GM12874 (cell line): ENCODE results near the gene ASPDH.

Experiments used
- CTCF ChIP-seq: IDR thresholded peaks from 2 replicates; pipeline ENCODE4 v1.5.1; 2011; ENCODE audit warnings: low read depth, mild to moderate bottlenecking, control low read depth, low read length, moderate library complexity; ENCODE audit not compliant: insufficient read depth

ASPDH gene

GRCh38 chr19:50532952-50533351 is 19.2 kb upstream of the ASPDH start:
- no peak for TF ChIP-seq CTCF

GRCh38 chr19:50531171-50531612 is 17.5 kb upstream of the ASPDH start:
- no peak for TF ChIP-seq CTCF

- no peak for TF ChIP-seq CTCF
Observed at GRCh38 chr19:50522881-50523280, 9.2 kb upstream of the ASPDH start.

GRCh38 chr19:50520822-50521465 is 7.2 kb upstream of the ASPDH start:
- no peak for TF ChIP-seq CTCF

GRCh38 chr19:50519006-50519575 is 5.4 kb upstream of the ASPDH start:
- no peak for TF ChIP-seq CTCF

- peak; percentile 41; the same call in 1 of the 2 replicates for TF ChIP-seq CTCF
Observed at GRCh38 chr19:50518091-50519005, 4.6 kb upstream of the ASPDH start.

- TF ChIP-seq CTCF, result no peak
Observed at GRCh38 chr19:50517704-50518075, 4.0 kb upstream of the ASPDH start.
